C4-2B (cell line): ENCODE results near the gene CCDC92B.
"Not testable (repeated sequence)": the region's sequence is repeated elsewhere in the genome, so short reads cannot be mapped to it uniquely, and the experiment has no call there.

ENCODE experiments used
- H3K27ac ChIP-seq: fragments of 450-650 bp; 2 replicates; pipeline ENCODE4 v1.5.1; 2017
- ZFX ChIP-seq: fragments of 450-650 bp; IDR thresholded peaks from 2 replicates; pipeline ENCODE4 v1.6.1; 2017
- TF ChIP-seq, protein P1 (sequence below): fragments of 450-650 bp; conservative IDR thresholded peaks from 2 replicates; pipeline ENCODE4 v1.5.1; 2017; ENCODE audit warnings: mild to moderate bottlenecking

CCDC92B gene

DNA sequence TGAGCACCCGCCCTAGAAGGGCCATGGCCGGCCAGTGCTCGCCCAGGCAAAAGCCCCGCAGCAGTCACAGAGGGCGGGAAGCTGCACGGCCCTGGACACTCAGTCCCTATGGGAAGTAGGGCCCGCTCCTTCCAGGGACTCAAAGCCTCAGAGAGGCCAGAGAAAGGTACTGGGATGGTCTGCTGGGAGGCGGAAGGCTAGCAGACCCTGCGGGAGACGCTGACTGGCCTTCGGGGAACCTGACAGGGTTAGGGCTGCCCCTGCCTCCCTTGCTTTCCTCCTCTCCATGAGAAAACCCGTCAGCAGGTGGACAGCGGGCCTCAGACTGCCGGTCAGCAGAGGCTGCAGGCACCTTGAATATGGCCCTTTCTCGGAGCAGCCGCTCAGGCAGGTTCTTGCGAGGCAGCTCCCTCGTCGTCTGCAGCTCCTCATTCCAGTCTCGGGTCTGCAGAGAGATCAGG is 49.4 kb downstream of the CCDC92B start:
- H3K27ac ChIP-seq, result no peak overlapping the region
- TF ChIP-seq, protein P1, sequence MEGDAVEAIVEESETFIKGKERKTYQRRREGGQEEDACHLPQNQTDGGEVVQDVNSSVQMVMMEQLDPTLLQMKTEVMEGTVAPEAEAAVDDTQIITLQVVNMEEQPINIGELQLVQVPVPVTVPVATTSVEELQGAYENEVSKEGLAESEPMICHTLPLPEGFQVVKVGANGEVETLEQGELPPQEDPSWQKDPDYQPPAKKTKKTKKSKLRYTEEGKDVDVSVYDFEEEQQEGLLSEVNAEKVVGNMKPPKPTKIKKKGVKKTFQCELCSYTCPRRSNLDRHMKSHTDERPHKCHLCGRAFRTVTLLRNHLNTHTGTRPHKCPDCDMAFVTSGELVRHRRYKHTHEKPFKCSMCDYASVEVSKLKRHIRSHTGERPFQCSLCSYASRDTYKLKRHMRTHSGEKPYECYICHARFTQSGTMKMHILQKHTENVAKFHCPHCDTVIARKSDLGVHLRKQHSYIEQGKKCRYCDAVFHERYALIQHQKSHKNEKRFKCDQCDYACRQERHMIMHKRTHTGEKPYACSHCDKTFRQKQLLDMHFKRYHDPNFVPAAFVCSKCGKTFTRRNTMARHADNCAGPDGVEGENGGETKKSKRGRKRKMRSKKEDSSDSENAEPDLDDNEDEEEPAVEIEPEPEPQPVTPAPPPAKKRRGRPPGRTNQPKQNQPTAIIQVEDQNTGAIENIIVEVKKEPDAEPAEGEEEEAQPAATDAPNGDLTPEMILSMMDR, result no peak
- TF ChIP-seq ZFX, result no peak

DNA sequence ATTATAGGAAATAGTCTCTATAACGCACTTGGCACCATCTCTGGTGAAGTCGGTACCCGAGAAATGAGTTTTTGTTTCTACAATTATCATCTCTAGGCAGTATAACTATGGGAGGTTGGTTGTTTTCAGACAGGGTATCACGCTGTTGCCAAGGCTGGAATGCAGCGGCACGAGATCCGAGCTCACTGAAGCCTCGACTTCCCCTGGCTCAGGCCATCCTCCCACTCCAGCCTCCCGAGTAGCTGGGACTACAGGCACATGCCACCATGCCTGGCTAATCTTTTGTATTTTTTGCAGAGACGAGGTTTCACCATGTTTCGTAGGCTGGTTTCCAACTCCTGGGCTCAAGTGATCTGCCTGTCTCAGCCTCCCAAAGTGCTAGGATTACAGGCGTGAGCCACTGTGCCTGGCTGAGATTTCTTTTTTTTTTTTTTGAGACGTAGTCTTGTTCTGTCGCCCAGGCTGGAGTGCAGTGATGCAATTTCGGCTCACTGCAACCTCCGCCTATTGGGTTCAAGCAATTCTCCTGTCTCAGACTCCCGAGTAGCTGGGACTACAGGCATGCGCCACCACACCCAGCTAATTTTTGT is 50.1 kb downstream of the CCDC92B start:
- H3K27ac ChIP-seq, result not testable (repeated sequence)

DNA sequence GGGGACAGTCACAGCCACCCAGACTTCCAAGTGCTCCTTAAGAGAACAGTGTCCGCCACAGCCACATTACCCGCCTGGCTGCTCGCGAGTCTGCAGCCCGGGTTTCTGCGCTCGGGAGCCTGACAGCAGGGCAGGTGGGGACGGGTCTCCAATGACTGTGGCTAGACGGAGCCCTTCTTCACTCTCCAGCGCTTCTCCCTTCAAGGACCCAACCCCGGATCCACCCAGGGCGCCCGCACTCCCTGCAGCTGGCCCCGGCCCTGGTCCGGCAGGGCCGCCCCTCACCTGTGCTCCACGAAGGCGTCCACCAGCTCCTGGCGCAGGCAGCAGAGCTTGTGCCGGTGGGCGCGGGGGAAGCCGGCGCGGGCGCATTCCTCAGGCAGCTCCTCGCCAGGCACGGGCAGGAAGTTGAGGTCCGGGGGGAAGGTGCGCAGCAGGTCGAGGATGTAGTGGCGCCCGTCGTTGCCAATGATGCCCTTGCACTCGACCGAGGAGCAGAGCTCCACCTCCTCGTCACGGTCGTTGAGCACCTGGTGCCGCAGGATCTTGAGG is 51.8 kb downstream of the CCDC92B start:
- TF ChIP-seq, protein P1, result no peak
- TF ChIP-seq ZFX, result no peak
- H3K27ac ChIP-seq, result no peak overlapping the region

DNA sequence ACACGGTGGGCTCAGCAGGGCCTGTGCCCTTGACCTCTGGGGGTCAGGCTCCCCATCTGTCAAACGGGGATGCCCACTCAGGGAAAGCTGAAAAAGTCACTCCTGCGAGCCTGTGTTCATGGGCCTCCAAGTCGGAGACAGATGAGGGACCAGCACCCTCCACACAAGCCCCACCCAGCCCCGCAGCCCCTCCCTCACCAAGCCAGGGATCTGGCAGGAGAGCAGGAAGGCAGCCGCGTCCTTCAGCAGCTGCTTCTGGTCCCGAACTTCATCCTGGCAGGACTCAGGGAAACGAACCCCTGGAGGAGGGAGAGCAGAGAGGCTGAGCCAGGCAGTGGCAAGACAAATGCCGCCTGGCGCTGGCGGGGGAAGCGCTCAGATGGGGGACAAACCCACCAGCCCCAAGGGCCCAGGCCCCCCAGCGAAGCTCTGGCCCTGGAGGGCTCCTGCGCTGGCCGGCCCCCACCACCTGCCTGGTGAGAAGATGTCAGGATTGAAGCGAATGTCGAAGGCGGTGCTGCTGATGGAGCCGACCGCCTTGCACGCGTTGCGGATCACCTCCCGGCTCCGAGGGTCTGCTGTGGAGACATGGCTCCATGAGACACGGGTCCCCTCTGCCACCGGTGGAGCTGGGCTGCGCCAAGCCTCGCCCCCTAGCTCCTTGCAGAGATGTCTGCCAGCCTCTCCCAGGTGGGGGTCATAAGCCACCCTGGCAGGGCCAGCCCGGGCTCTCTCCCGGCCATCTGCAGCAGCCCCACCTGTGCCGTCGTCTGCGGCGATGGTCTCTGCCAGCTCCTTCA is 53.3 kb downstream of the CCDC92B start:
- H3K27ac ChIP-seq, result no peak overlapping the region
- TF ChIP-seq, protein P1, result no peak
- no peak for TF ChIP-seq ZFX

DNA sequence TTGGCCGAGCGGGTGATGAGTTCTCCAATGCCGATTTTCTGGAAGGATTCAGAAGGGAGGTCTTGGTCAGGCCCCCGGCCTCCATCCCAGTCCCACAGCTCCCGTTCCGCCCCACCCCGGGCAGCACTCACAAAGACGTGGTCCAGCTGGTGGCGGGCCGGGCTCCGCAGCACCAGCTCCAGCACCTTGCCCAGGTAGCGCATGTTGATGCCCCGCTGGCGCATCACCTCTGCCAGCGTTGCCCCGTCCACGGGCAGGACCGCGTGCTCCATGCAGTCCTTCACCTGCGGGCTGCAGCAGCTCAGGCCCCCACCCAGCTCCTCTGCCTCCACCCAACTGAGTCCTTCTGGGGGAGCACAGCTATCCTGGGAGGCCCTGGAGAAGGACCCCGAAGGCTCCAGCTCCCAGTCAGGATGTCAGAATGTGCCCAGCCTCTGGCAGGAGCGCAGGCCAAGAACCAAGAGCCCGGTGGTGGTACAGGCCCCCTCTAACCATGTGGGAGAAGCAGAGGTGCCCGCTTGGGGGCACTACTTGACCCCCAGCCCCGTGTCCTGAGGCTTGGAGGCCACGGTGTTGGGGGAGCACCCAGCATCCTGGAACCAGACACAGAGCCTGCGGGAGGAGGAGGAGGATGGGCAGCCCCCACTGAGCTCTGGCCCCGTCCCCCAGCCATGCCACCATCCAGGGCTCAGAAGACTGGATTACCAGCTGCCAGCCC is 54.0 kb downstream of the CCDC92B start:
- TF ChIP-seq, protein P1, result no peak
- H3K27ac ChIP-seq, result no peak overlapping the region

DNA sequence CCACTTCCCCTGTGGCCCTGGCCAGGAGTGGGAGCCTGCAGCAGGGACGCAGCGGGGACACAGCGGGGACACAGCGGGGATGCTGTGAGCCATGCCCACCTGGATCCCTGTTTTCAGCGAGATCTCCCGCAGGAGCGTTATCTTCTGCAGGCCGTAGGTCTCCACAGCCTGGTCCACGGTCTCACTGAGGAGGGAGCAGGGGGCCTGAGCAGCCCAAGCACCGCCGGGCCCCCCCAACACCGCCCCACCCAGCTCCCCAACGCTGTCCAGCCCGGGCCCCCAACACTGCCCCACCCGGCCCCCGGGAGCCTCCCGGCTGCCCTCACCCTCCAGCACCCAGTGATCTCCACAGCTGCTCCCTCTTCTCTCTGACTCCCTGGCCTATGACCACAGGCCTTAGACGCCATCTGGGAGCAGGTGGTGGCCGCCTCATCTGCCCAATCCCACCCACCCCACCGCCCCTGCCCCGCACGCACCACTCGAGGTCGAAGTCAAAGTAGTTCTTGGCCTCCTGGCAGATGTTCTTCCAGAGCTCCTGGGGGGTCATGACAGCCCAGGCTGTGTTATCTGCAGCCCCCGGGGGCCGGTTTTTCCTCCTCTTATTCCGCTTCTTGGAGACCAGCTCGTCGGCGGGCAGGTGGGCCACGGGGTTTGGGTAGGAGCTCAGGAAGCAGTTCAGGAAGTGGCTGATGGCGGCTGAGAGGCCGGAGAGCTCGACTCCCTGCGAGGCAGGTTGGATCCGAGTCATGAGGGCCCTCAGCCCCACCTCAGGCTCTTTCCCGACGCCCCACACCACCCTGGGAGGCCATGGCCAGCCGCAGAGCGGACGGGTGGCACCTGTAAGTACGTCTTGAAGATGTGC is 54.8 kb downstream of the CCDC92B start:
- no peak for TF ChIP-seq ZFX
- TF ChIP-seq, protein P1, result no peak
- no peak overlapping the region for H3K27ac ChIP-seq
